Fibroblast of gingiva (primary cell): ENCODE data around the gene RFC4.

Experiments
- DNase-seq: peaks from one replicate; pipeline ENCODE4 v3.0.0-alpha.2; 2011; ENCODE audit warnings: low read depth

RFC4 gene

GRCh38 chr3:186787642-186788481 lies 18.4 kb downstream of the RFC4 start:
- no peak for DNase-seq

- no peak for DNase-seq
Measured at GRCh38 chr3:186786922-186787321, 19.4 kb downstream of the RFC4 start.

GRCh38 chr3:186785495-186786018 lies 20.7 kb downstream of the RFC4 start:
- no peak for DNase-seq

GRCh38 chr3:186784820-186785494 lies 21.3 kb downstream of the RFC4 start:
- DNase-seq = no peak

- DNase-seq = peak; percentile 81
Measured at GRCh38 chr3:186783731-186784515, 22.4 kb downstream of the RFC4 start.

GRCh38 chr3:186783058-186783730 lies 23.1 kb downstream of the RFC4 start, which contains the start of gene EIF4A2:
TSS of gene EIF4A2 (plus strand) at chr3:186783577. CDS start at chr3:186783611, 34 bp downstream.
- peak; percentile 87 for DNase-seq

- no peak for DNase-seq
Measured at GRCh38 chr3:186782542-186783057, 23.7 kb downstream of the RFC4 start.

GRCh38 chr3:186779204-186779603 lies 27.1 kb downstream of the RFC4 start:
- DNase-seq = no peak

- no peak for DNase-seq
Measured at GRCh38 chr3:186775999-186776398, 30.3 kb downstream of the RFC4 start.

- DNase-seq = peak; percentile 37
Measured at GRCh38 chr3:186772701-186773417, 33.4 kb downstream of the RFC4 start.

GRCh38 chr3:186772281-186772694 lies 34.0 kb downstream of the RFC4 start:
- no peak for DNase-seq

- DNase-seq = no peak
Measured at GRCh38 chr3:186760897-186761447, 45.3 kb downstream of the RFC4 start.

GRCh38 chr3:186760141-186760833 lies 46.0 kb downstream of the RFC4 start:
- DNase-seq = no peak

GRCh38 chr3:186759231-186759930 lies 46.9 kb downstream of the RFC4 start:
- no peak for DNase-seq

GRCh38 chr3:186757686-186758220 lies 48.5 kb downstream of the RFC4 start:
- no peak for DNase-seq

GRCh38 chr3:186757214-186757613 lies 49.1 kb downstream of the RFC4 start:
- DNase-seq = no peak

GRCh38 chr3:186754871-186755270 lies 51.4 kb downstream of the RFC4 start:
- no peak for DNase-seq

- DNase-seq = no peak
Measured at GRCh38 chr3:186754006-186754405, 52.3 kb downstream of the RFC4 start.

- no peak for DNase-seq
Measured at GRCh38 chr3:186751480-186751879, 54.8 kb downstream of the RFC4 start.
